BLaER1 (cell line): ENCODE results near the gene DOCK7.
"Not testable (repeated sequence)": the region's sequence is repeated elsewhere in the genome, so short reads cannot be mapped to it uniquely, and the experiment has no call there.

Experiments
- H3K27ac ChIP-seq: shearing (Covaris generic); formaldehyde crosslinking; 2 replicates; pipeline ENCODE4 v1.8.1; 2022
- H3K27me3 ChIP-seq: shearing (Covaris generic); formaldehyde crosslinking; 2 replicates; pipeline ENCODE4 v1.8.1; 2022
- H3K36me3 ChIP-seq: shearing (Covaris generic); formaldehyde crosslinking; 2 replicates; pipeline ENCODE4 v1.8.1; 2022
- H3K4me1 ChIP-seq: shearing (Covaris generic); formaldehyde crosslinking; 2 replicates; pipeline ENCODE4 v1.8.1; 2022
- H3K4me2 ChIP-seq: shearing (Covaris generic); formaldehyde crosslinking; 2 replicates; pipeline ENCODE4 v1.8.1; 2022
- H3K4me3 ChIP-seq: shearing (Covaris generic); formaldehyde crosslinking; 2 replicates; pipeline ENCODE4 v1.8.1; 2022
- H3K9ac ChIP-seq: shearing (Covaris generic); formaldehyde crosslinking; 2 replicates; pipeline ENCODE4 v1.8.1; 2022
- H3K9me3 ChIP-seq: shearing (Covaris generic); formaldehyde crosslinking; 2 replicates; pipeline ENCODE4 v1.8.1; 2022
- H4K20me1 ChIP-seq: shearing (Covaris generic); formaldehyde crosslinking; 2 replicates; pipeline ENCODE4 v1.8.1; 2022
- Cebpa-rat ChIP-seq: shearing (Covaris generic); IDR thresholded peaks from 2 replicates; pipeline ENCODE4 v1.8.1; 2022

The DOCK7 gene

DNA sequence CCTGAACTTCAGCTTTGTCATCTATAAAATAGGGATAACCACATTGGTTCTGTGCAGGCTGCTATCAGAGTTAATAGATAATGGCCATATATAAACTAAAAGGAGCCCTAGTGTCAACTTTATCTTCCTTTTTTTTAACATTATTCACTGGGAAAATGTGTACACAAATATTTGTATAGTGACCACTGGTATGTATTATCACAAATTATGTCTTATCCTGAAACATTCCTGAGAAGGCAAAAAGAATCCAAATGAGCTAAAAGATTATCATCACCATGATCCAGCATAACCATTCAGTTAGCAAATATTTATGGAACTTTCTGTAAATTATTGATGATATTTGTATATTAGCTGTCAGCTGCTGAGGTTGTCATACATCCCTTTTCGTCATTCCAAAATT is 74.3 kb downstream of the DOCK7 start:
- Histone ChIP-seq H3K4me3 (no peak overlapping the region), H3K27ac (no peak overlapping the region), H3K4me1 (no peaks in the 10 kb centered on the region), H3K27me3 (no peaks in the 10 kb centered on the region), H3K4me2 (no peak overlapping the region), H4K20me1 (no peaks in the 10 kb centered on the region), H3K36me3 (peaks cover 18% of the 10 kb centered on the region), H3K9ac (no peak overlapping the region), H3K9me3 (no peaks in the 10 kb centered on the region)
- TF ChIP-seq Cebpa-rat = no peak

DNA sequence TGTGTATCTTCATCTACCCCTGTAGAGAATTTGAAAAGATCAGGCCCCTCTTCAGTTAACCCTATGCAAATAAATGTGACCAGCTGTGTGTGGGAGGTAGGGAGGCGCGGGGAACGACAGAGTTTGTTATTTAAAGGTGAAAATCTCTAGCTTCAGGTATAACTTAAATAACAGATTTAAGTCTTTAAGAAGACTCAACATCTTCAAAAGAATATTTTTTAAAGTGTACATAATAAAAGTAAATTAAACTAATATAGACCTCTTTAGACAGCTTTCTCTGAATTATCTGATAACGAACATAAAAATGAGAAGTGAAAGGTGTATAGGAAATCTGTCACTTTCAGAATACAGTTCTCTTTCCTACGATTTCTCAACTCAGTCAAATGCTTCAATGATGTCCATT is 74.9 kb downstream of the DOCK7 start:
- Histone ChIP-seq H3K27ac (no peak overlapping the region), H3K4me2 (no peak overlapping the region), H3K36me3 (peaks cover 18% of the 10 kb centered on the region), H3K4me1 (no peaks in the 10 kb centered on the region), H3K27me3 (no peaks in the 10 kb centered on the region), H4K20me1 (no peaks in the 10 kb centered on the region), H3K4me3 (no peak overlapping the region), H3K9me3 (no peaks in the 10 kb centered on the region), H3K9ac (no peak overlapping the region)
- no peak for TF ChIP-seq Cebpa-rat

DNA sequence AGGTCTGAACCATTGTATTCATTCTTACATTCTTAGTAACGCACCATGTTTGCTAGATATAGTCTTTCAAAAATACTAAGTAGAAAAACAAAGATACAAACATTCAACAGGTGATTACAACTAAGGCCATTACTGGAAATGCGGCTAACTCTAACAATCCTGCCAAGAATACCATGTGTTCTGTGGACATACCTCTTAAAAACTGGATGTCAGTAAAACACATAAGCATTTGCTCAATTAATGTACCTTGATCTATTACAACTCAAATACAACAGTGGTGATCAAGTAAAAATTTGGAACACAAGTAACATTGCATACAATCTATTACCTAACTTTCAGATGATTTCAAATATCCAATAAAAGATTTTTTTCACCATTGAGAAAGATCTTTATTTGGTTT is 75.4 kb downstream of the DOCK7 start:
- H3K36me3 ChIP-seq = peaks cover 12% of the 10 kb centered on the region
- no peak overlapping the region for H3K4me2 ChIP-seq
- no peaks in the 10 kb centered on the region for H3K9me3 ChIP-seq
- no peak overlapping the region for H3K9ac ChIP-seq
- H3K4me1 ChIP-seq = no peaks in the 10 kb centered on the region
- H4K20me1 ChIP-seq = no peaks in the 10 kb centered on the region
- H3K27me3 ChIP-seq = no peaks in the 10 kb centered on the region
- no peak overlapping the region for H3K27ac ChIP-seq
- TF ChIP-seq Cebpa-rat = no peak
- no peak overlapping the region for H3K4me3 ChIP-seq

DNA sequence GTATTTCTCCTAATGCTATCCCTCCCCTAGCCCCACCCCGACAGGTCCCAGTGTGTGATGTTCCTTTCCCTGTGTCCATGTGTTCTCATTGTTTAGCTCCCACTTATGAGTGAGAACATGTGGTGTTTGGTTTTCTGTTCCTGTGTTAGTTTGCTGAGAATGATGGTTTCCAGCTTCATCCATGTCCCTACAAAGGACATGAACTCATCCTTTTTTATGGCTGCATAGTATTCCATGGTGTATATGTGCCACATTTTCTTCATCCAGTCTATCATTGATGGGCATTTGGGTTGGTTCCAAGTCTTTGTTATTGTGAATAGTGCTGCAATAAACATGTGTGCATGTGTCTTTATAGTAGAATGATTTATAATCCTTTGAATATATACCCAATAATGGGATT is 77.6 kb downstream of the DOCK7 start:
- H3K9me3 ChIP-seq, H3K9ac ChIP-seq, H3K4me1 ChIP-seq, H3K27ac ChIP-seq, H4K20me1 ChIP-seq, H3K4me2 ChIP-seq, H3K27me3 ChIP-seq, H3K4me3 ChIP-seq: not testable (repeated sequence)
- H3K36me3 ChIP-seq = peaks cover 11% of the 10 kb centered on the region

DNA sequence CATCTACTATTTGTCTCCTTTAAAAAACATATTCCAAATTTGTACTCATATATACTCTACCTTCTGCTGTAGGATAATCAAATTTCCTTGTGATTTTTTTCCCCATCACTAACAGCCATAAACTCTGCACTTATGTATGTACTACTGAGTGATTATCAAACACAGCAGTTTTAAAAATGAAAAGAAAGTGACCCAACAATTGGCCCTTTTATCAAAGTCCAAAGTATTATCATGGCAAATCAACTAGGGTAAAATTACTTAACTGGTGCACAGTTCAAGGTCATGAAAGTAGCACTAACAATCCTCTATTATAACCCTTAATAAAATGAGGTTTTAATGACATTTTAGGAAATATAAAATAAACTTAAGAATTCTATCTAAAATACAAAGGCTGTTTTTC is 79.3 kb downstream of the DOCK7 start:
- Histone ChIP-seq H3K4me1 (no peaks in the 10 kb centered on the region), H3K4me2 (no peak overlapping the region), H3K4me3 (no peak overlapping the region), H3K27ac (no peak overlapping the region), H3K36me3 (peaks cover 11% of the 10 kb centered on the region), H3K9me3 (no peaks in the 10 kb centered on the region), H3K9ac (no peak overlapping the region), H4K20me1 (no peaks in the 10 kb centered on the region), H3K27me3 (no peaks in the 10 kb centered on the region)
- TF ChIP-seq Cebpa-rat = no peak

DNA sequence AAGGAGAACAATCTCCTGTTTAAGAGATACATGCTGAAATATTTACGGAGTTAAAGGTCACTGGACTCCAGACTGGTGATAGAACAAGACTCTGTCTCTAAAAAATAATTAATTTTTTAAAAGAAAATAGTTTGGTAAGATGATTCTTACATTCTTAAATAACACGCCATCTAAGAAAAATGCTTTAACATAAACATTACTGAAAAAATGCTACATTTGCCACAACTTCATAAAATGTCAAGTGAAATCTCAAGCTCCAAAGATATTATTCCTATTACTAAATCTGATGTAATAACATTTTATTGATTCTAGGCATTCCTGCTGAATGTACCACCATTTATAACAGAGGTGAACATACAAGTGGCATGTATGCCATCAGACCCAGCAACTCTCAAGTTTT is 86.7 kb downstream of the DOCK7 start:
- Histone ChIP-seq H3K9ac (no peak overlapping the region), H3K4me3 (no peak overlapping the region), H3K27me3 (no peaks in the 10 kb centered on the region), H3K4me1 (no peaks in the 10 kb centered on the region), H4K20me1 (no peaks in the 10 kb centered on the region), H3K36me3 (no peaks in the 10 kb centered on the region), H3K9me3 (no peaks in the 10 kb centered on the region), H3K27ac (no peak overlapping the region), H3K4me2 (no peak overlapping the region)
- no peak for TF ChIP-seq Cebpa-rat

DNA sequence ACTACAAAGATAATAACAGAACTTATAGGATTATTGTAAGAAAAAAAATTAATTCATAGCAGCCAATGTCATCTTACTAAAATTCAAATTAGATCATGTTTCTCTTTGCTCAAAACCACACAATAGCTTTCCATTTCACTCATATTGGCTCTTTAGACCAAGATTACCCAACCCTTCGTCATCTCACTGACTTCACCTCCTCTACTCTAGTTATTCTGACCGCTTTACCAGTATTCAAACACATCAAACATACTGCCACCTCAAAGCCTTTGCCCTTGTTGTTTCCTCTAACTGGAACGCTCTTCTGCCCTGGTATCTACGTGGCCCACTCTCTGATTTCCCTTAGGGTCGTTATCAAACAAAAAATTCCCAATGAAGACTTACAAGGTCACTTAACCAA is 89.1 kb downstream of the DOCK7 start:
- H3K4me2 ChIP-seq = no peak overlapping the region
- no peak overlapping the region for H3K4me3 ChIP-seq
- no peak for TF ChIP-seq Cebpa-rat
- H3K36me3 ChIP-seq = no peaks in the 10 kb centered on the region
- H3K27me3 ChIP-seq = no peaks in the 10 kb centered on the region
- no peak overlapping the region for H3K9ac ChIP-seq
- no peaks in the 10 kb centered on the region for H3K9me3 ChIP-seq
- H4K20me1 ChIP-seq = no peaks in the 10 kb centered on the region
- no peaks in the 10 kb centered on the region for H3K4me1 ChIP-seq
- H3K27ac ChIP-seq = no peak overlapping the region

DNA sequence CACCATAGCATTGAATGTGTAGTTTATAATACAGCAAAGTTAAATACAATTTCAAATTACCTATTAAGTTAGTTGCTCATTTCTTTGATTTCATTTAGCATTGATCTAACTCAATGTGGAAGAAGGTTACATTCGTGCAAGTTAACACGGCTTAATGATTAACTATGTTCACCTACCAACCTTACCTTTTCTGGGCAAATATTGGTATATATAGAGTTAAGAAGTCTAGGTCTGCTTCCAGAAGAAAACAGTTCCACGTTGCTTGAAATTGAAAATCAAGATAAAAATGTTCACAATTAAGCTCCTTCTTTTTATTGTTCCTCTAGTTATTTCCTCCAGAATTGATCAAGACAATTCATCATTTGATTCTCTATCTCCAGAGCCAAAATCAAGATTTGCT is 90.9 kb downstream of the DOCK7 start, which contains the start of gene ANGPTL3:
Gene ANGPTL3, plus strand, starts transcription at position 240 of the 400 bp plus-strand sequence. Its CDS starts 47 bp downstream, at position 287.
- no peak within 1 kb of the TSS for H3K4me2 ChIP-seq
- no peaks in the 10 kb centered on the region for H3K36me3 ChIP-seq
- H4K20me1 ChIP-seq = no peaks in the 10 kb centered on the region
- H3K27me3 ChIP-seq = no peaks in the 10 kb centered on the region
- no peak for TF ChIP-seq Cebpa-rat
- H3K9ac ChIP-seq = no peak within 1 kb of the TSS
- H3K27ac ChIP-seq = no peak within 1 kb of the TSS
- H3K9me3 ChIP-seq = no peaks in the 10 kb centered on the region
- no peak within 1 kb of the TSS for H3K4me3 ChIP-seq
- H3K4me1 ChIP-seq = no peaks in the 10 kb centered on the region

DNA sequence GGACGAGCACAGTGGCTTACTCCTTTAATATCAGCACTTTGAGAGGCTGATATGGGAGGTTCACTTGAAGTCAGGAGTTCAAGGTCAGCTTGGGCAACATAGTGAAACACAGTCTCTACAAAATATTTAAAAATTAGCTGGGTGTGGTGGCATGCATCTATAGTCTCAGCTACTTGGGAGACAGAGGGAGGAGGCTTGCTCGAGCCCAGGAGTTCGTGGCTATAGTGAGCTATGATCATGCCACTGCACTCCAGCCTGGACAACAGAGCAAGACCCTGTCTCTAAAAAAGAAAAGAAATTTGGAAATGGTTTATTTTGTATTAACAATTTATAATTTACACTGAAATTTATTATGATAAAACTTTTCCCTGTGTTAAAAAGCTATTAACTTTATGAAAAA is 92.5 kb downstream of the DOCK7 start:
- Histone ChIP-seq H3K4me1 (no peaks in the 10 kb centered on the region), H3K9me3 (no peaks in the 10 kb centered on the region), H3K36me3 (no peaks in the 10 kb centered on the region), H3K9ac (no peak overlapping the region), H3K4me2 (no peak overlapping the region), H3K27me3 (no peaks in the 10 kb centered on the region), H4K20me1 (no peaks in the 10 kb centered on the region), H3K4me3 (no peak overlapping the region), H3K27ac (no peak overlapping the region)
- no peak for TF ChIP-seq Cebpa-rat

DNA sequence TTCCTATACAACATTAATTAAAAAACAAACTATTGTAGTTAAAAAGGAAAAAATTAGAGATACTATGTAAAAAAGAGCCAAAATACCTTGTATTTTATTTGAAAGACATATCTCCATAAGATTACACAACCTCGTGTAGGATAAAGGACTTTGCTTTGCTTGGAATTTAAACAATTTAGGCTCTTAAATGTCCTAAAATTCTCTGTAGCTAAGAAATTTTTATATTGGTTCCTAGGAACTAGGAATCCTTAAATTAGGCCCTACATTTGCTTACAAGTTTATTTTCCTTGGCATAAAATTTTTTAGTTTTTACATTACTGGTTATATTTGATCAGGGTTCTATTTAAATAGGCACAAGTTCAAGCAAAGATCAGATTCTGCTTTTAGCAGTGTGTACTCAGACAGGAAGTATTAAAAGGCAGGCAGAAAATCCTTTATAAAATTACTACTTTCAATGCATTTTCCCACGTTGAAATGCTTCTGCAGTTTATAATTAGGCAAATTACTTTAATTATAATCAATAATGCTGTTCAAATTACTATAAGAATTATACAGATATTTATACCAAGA is 94.3 kb downstream of the DOCK7 start:
- H3K9me3 ChIP-seq = no peaks in the 10 kb centered on the region
- no peak overlapping the region for H3K27ac ChIP-seq
- no peaks in the 10 kb centered on the region for H4K20me1 ChIP-seq
- no peak overlapping the region for H3K4me3 ChIP-seq
- no peak overlapping the region for H3K4me2 ChIP-seq
- no peaks in the 10 kb centered on the region for H3K36me3 ChIP-seq
- H3K9ac ChIP-seq = no peak overlapping the region
- H3K27me3 ChIP-seq = no peaks in the 10 kb centered on the region
- TF ChIP-seq Cebpa-rat = no peak
- H3K4me1 ChIP-seq = no peaks in the 10 kb centered on the region

DNA sequence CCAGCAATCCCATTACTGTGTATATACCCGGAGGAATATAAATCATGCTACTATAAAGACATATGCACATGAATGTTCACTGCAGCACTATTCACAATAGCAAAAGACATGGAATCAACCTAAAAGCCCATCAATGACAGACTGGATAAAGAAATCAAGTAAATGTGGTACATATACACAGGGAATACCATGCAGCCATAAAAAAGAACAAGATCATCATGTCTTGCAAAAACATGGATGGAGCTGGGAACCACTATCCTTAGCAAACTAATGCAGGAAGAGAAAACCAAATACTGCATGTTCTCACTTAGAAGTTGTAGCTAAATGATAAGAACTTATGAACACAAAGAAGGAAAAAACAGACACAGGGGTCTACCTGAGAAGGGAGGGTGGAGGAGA is 97.2 kb downstream of the DOCK7 start:
- H3K4me3 ChIP-seq = no peak overlapping the region
- H3K9me3 ChIP-seq = no peaks in the 10 kb centered on the region
- H3K27me3 ChIP-seq = no peaks in the 10 kb centered on the region
- no peak for TF ChIP-seq Cebpa-rat
- H3K9ac ChIP-seq = no peak overlapping the region
- no peak overlapping the region for H3K4me2 ChIP-seq
- H4K20me1 ChIP-seq = no peaks in the 10 kb centered on the region
- H3K36me3 ChIP-seq = peaks cover 1% of the 10 kb centered on the region; the same call in 1 of the 2 replicates
- no peak overlapping the region for H3K27ac ChIP-seq
- no peaks in the 10 kb centered on the region for H3K4me1 ChIP-seq
